GM10266 (cell line): Measurements from ENCODE around the gene OPCML.

Experiments used
- DNase-seq: peaks from one replicate; pipeline ENCODE4 v3.0.0; 2012; ENCODE audit errors: extremely low spot score
- TF ChIP-seq, protein P1 (sequence below): IDR thresholded peaks from 2 replicates; pipeline ENCODE4 v1.5.1; 2012; ENCODE audit warnings: mild to moderate bottlenecking, low read depth; ENCODE audit not compliant: control insufficient read depth, insufficient read depth; ENCODE audit errors: missing control alignments

OPCML gene

GRCh38 chr11:133078012-133078411 lies 454.3 kb downstream of the OPCML start:
- TF ChIP-seq, protein P1, sequence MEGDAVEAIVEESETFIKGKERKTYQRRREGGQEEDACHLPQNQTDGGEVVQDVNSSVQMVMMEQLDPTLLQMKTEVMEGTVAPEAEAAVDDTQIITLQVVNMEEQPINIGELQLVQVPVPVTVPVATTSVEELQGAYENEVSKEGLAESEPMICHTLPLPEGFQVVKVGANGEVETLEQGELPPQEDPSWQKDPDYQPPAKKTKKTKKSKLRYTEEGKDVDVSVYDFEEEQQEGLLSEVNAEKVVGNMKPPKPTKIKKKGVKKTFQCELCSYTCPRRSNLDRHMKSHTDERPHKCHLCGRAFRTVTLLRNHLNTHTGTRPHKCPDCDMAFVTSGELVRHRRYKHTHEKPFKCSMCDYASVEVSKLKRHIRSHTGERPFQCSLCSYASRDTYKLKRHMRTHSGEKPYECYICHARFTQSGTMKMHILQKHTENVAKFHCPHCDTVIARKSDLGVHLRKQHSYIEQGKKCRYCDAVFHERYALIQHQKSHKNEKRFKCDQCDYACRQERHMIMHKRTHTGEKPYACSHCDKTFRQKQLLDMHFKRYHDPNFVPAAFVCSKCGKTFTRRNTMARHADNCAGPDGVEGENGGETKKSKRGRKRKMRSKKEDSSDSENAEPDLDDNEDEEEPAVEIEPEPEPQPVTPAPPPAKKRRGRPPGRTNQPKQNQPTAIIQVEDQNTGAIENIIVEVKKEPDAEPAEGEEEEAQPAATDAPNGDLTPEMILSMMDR = no peak

GRCh38 chr11:133075351-133075750 lies 456.9 kb downstream of the OPCML start:
- TF ChIP-seq, protein P1 = no peak
- no peak for DNase-seq

More at GRCh38 chr11:133078012-133078411, 454.3 kb downstream of the OPCML start:
- no peak for DNase-seq

- DNase-seq = no peak
- TF ChIP-seq, protein P1 = no peak
Observed at GRCh38 chr11:133072858-133073582, 459.3 kb downstream of the OPCML start.

DNA sequence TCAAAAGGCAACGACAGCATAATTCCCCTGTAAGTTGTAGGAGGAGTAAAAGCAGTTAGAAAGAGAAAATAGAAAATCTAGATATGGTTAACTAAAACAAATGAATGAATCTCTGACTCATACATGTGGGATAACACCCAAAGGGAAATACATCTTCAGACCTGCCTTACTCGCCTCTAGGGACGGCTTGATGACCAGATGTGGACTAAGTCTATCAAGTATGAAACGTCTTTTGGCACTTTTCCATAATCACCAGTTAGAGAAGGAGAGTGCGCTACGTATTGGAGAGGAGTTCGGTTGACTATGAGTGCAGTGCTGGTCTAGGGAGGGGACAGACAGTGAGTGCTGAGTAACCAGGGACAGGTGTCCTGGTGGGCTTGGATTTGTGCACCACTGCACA lies 459.9 kb downstream of the OPCML start:
- TF ChIP-seq, protein P1 = no peak
- no peak for DNase-seq

DNA sequence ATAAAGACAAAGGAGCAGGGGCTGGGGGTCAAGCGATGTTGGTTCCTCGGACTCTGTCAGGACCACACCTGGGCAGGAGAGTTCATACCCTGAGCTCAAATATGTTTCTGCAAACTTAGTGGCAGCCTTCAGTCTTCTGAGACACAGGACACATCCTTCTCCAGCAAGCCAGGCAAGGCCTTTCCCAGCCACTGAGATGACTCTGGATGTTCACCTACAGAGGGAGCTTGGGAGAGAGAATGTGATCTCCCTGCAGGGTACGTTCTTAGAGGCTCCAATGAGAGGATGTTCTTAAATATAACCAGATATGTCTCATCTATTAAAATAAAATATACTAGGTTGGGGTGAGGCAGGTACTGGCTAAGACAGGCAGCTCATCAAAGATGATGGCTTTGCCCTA lies 461.5 kb downstream of the OPCML start:
- TF ChIP-seq, protein P1 = no peak
- DNase-seq = no peak

DNA sequence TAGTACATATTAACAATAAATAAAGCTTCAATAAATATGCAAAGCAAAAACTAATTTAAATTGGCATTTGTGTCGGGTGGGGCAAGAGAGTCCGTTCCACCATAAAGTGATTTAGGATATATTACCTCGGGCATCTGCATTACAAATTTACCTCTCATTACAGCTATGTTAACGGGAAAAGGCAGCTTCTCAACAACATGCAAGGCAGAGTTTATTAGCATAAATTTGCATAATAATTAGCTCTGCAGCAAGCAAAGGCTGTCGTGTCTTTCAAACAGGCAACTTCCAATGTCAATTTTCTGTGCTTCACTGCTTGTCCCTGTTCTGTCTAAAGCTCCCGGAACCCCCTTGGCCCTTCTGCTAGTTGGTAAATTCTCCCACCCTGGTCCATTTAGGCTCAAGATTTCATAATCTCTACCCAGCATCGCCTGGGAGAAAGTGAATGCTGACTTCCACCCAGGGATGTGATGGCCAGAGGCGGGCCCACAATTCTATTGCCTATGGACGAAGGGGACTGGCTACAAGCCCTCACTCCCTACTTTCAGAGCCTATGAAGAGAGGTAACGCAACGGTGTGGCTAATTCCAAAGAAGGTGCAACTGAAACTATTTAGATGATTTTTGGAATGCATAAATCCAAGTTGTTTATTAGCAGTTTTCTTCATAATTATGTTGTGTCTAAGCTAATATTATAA lies 462.1 kb downstream of the OPCML start:
- no peak for DNase-seq
- TF ChIP-seq, protein P1 = no peak
